Brain pericyte (primary cell): ENCODE measurements around the gene THEMIS.
"Not testable (repeated sequence)": the region's sequence is repeated elsewhere in the genome, so short reads cannot be mapped to it uniquely, and the experiment has no call there.

Experiments
- DNase-seq: peaks from one replicate; pipeline ENCODE4 v3.0.0-alpha.2; 2012; ENCODE audit warnings: low read depth, low spot score

The THEMIS gene

DNA sequence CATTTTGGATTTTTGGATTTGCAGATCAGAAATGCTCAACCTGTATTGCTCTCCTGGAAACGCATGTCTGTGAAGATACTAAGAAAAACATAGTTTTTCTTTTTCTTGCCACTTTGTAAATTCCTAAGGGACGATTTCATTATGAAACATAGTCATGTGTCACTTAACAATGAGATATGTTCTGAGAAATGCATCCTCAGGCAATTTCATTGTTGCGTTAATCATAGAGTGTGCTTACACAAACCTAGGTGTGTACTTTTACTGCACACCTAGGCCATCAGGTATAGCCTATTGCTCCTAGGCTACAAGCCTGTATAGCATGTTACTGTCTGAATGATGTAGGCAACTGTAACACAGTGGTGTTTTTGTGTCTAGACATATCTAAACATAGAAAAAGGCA lies 13.4 kb upstream of the THEMIS start:
- no peak for DNase-seq

DNA sequence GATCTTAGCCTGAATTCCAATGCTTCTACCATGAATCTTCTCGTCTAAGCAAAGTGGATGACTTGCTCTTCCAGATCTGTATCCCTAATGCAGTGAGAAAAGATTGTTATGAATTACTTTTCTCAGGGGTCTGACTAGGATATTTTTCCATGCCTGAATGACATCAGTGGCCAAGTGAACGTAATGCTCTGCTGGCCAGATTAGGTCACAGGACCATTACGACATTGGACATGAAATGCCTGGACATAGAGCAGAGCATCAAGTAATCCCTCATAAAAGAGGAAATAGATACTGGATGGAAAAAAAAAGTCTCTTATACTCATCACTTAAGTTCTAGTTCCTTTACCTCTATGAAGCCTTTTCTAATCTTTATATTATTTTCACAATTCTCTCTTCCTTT lies 12.1 kb upstream of the THEMIS start:
- DNase-seq: no peak

DNA sequence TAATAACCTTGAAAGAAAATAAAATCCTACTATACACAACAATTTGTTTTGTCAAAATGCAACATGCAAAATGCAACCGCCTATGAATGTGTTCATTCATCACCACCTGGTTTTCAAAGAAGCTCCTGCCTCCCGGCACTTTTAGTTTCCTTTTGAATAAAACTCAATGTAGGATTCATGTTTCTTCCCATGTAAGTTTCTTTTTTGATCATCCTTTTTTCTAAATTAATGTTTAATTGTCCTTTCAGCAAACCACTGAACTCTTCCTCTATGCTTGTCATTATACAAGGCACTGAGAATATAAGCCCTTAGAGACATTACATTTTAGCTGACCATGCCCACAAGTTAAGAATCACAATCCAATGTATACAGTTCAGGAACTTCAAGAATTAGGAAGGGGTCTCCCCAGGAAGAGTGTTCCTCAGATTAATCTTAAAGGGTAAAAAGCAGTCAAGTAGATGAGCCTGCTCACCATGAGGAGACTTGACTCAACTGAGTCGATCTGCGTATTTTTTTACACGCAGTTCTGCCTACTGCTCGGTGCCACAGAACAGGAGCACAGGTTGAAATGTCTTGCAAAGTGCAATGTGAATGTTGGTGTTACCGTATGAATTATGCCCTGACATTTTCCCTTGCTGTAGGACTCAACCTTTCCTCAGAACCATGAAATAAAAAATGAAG lies 7.2 kb upstream of the THEMIS start:
- no peak for DNase-seq

DNA sequence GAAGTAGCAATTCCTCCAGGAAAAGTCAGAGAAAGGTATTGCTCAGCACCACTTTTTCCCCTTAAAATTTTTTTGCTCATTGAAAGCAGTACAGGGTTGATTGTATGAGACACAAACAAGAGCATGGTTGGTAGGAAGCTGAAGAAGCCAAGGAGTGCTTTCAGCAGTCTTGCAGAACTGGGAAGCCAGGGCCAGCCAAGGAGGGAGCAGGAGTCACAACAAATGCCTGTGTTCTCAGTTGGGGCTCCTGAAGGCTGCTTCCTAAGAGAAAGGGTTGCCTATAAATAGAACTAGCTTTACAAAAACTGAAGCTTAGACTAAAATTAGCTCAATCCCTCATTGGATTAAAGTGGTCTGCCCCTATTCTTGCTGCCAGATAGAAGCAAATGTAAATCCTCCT lies 3.3 kb upstream of the THEMIS start:
- DNase-seq: no peak

DNA sequence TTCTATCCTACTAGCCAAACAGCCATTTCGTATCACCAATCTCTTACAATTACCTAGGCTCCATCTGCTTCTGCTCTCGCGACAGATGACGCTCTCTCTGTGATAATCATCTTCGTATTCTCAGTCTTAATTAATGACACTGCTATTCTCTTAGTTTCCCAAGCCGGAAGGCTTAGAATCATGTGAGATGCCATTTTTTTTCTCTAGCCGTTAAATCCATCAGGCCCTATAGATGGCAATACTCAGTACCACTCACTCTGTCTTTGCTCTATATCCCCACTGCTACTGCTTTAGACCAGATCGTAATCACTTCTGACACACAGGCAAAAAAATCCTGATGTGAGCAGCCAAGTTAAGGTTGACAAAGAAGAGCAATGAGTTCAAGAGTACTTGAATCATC lies 2.1 kb upstream of the THEMIS start:
- DNase-seq: no peak

DNA sequence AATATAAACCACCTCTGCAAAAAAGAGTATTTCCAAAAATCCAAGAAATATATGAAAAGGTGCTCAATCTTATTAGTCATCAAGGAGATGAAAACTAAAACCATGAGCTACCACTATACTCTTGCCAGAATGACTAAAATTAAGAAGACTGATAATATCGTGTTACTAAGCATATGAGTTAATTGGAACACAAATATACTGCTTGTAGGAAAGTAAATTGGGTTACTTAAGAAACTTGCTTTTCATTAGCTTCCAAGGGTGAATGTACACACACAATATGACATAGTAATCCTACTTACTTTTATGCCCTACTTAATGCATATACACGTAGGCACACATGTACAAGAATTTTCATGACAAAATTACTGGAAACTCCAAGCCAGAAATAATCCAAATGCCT lies 3.4 kb downstream of the THEMIS start:
- DNase-seq: no peak

DNA sequence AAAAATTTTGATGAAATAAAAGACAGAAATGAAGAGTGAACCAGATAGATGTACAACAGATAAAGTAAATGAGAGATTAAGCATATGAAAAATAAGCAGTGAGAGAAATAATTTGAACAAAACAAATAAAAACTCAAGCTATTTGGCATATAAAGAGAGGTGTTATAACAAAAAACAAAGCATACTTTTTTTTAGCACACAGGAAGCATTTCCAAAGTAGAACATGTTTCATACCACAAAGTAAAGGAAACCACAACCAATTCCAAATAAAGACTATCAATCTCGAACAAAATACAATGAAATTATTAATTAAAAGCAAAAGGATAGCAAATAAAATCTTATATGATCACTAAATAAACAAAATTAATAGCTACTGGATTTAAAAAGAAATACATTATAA lies 6.8 kb downstream of the THEMIS start:
- no peak for DNase-seq

DNA sequence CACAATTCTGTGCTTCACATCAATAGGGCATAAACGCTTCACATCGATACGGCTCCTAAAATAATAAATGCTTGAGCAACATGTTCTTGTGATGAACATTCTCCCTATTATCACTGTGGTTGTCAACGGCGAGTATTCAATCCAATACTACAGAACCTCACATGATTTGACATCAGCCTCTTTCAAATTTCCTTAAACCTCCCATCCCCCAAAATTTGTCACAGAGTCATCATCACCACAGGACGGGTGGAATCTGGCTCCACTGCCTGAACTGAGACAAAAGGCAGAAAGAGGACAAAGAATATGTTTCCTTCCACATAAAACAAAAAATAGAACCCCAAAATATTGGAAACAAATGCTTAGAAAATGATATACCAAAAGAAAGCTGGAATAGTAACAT lies 7.3 kb downstream of the THEMIS start:
- DNase-seq: no peak

DNA sequence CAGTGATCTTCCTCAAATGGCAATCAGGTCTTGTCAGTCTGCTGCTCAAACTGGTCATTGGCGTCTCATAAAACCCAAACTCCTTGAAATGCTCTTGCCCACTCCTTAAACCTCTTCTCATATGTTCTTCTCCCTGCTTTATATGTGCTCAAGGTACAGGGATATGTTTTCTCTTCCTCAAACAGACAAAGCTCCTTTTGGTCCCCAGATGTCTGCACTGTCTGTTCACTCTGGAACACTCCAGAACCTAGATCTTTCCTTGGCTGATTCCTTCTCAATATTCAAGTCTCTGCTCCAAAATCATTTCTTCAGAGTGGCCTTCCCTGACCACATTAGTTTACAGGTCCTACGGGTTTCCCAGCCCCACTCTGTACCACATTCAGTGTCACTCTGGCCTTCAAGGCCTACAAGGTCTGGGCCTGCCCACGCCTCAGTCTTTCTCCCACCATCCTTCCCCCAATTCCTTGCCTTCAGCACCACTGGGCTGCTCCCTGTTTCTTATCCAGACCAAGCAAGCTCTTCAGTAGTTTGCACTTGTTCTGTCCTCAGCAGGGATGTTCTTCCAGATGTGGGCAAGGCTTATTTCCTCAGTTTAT lies 9.0 kb downstream of the THEMIS start:
- DNase-seq: no peak

DNA sequence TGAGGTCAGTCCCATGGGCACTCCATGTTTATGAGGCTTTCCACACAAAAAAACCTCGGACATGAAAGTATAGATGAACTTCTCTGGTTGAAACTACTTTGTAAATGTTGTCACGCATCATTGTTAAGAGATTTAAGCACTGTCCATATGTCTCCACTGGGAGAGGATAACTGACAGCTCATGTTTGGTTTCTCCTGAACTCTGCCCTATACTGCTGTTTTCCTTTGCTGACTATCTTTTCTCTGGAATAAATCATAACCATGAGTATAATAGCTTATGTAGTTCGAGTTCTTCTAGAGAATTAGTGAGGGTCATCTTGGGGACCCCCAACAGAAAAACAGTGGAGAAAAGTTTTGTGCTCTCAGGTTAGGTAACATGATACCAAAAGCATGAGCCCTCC lies 14.3 kb downstream of the THEMIS start:
- DNase-seq: peak; percentile 57

DNA sequence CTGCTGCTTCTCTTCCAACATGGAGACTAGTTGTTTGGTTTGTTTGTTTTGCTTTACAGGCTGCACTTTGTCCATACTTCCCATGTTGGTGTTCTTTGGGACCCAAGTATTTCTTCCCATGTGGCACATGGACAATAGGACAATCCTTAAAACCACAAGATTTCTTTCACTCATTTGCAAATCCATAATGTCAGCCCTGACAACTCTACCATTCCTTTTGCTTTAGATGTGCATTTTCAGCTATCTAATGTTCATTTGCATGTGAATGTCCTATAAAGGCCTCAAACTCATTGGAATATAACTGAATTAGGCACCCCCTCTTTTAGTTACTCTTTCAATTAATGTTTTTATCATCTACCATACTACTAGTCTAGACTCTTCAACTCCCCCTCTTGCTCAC lies 16.7 kb downstream of the THEMIS start:
- no peak for DNase-seq

DNA sequence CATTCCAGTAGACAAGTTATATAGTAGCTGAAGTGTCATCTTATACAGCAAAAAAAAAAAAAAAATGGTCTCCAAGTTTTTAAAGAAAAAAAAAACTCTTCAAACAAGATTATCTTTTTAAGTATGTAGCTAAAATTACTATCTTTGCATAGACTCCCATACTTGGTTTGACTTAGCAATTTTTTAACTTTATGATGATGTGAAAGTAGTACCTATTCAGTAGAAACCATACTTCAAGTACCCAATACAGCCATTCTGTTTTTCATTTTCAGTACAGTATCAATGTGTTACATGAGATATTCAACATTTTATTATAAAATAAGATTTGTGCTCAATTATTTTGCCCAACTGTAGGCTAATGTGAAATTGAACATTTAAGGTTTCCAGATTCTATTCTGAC lies 18.9 kb downstream of the THEMIS start:
- not testable (repeated sequence) for DNase-seq

DNA sequence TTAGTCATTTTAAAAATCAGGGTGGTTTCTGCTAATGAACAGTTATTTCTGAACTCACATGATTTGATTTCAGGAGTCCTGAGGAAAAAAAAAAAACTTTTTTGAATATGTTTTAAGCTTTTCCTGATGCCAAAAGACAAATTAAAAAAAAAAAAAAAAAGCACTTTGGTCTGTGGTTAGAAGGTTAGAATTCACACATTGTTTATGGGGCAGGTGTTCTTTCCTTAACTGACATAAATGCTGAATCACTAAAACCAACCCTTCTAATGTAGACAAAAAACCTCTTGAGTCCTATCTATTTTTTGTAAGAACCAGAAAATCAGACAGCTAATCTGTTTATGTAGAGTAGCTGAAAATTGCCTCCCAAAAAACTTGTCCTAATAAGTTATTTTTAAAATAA lies 20.4 kb downstream of the THEMIS start:
- DNase-seq: no peak

DNA sequence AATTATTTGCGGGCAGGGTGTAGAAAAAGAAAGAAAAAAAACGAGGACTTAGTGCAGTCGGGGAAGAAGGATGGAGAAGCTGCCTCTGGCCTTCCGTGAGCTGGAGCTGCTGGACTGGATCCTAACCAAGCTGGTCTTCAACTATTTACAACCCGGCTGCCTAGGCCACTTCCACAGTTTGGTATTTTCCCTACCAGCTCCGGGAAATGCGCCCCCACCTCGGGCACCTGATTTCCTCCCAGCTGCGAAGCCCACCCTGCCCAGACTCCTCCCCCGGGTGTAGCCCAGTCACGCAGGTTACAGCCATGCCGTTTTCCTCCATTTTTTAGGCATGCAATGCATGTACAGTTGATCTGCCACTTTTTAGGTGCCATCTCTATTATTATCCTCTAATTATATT lies 21.2 kb downstream of the THEMIS start:
- DNase-seq: no peak

DNA sequence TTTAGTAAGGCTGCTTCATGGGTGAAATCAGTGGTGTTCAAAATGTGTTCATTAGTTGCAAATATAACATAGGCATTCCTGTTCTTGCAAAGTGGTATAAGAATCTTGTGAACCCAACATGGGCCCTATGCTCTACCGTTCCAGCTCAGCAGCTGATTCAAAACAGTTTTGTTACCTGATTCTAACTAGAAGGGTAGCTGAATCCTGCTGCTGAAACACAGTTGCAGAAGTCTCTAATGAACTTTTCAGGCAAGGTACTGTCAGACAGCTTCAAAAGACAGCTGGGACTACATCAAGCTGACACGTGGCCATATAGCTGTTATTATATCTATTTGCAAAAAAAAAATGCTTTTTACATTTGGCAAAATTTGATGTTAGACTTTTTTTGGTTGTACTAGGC lies 22.7 kb downstream of the THEMIS start:
- DNase-seq: no peak

DNA sequence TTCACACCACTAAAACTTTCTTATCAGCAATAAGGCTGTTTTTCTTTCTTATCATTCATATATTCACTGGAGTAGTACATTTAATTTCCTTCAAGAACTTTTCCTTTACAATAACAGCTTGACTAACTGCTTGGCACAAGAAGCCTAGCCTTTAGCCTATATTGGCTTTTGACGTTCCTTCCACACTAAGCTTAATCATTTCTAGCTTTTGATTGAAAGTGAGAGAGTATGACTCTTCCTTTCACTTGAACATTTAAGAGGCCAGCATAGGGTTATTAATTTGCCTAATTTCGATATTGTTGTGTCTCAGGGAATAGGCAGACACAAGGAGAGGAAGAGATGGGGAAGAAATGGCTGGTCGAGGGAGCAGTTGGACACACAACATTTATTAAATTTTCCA lies 23.6 kb downstream of the THEMIS start:
- no peak for DNase-seq

DNA sequence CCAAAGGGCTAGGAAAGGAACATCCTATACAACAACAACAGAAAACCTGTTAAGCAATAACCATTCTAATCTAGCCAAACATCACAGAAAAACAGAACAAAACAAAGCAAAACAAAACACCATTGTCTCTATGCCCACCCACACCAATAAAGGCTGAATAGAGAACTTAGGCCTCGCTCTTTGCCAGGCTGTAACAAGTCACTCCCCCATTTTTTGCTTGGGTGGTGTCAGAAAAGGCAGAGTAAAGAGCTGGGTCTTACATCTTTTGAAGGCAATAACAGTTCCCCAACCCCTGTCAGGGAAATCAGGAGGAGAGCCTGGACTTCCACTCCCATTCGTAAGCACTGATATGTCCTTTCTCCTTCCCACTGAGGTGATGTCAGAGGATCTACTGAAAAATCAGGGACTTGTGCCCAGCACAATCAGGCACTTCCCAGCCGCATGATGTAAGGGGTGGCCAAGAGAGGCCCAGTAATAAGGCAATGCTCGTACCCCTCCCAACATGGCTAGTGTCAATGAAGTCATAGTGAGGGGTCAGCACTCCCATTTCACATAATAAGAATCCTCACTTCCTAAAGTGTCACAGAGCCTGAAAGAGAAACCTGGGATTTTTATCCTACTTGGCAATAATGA lies 31.0 kb downstream of the THEMIS start:
- no peak for DNase-seq

DNA sequence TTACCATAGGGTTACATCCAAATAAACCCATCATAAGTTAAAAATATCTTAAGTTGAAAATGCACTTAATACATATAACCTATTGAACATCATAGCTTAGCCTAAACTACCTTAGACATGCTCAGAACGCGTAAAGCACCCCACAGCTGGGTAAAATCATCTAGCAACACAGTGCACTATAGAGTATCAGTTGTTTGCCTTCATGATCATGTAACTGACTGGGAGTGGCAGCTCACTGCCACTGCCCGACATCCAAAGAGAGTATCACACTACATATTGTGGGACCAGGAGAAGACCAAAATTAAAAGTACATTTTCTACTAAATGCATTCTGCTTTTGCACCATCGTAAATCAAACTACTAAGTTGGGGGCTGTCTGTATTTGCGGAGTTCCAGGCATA lies 31.7 kb downstream of the THEMIS start:
- no peak for DNase-seq

DNA sequence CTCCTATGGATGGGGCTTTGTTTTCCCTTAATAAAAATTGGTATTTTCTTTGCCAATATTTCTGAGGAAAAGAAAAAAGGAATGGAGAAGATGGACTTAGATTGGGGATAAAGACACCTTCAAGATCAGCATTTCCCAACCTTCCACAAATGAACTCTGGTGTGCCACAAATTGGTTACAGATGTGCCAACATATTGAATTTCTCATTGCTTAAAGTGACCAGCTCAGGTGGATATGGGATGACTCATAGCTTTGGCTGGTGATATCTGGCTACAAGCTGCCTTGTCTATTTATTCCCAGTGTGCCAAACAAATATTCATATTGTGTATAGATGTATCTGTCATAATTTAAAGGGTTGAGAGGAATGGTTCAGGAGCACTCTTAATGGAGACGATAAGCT lies 32.5 kb downstream of the THEMIS start:
- no peak for DNase-seq

DNA sequence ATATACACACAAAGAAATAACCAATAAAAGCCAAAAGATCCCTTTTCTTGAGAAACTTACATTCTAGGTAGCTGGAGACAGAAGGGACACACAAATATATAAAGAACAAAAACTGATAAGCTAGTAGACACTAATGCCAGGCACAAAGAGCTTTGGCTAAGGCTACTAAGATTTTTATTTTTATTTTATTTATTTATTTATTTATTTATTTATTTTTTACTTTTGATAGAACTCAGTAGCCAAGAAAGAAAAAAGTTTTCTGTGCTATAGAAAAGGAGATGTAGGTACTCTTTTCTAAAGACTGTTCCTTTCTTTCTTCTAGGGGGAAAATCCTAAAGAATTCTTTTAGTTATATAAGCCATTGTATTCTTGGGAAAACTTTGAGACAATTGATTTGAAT lies 34.1 kb downstream of the THEMIS start:
- DNase-seq: no peak

DNA sequence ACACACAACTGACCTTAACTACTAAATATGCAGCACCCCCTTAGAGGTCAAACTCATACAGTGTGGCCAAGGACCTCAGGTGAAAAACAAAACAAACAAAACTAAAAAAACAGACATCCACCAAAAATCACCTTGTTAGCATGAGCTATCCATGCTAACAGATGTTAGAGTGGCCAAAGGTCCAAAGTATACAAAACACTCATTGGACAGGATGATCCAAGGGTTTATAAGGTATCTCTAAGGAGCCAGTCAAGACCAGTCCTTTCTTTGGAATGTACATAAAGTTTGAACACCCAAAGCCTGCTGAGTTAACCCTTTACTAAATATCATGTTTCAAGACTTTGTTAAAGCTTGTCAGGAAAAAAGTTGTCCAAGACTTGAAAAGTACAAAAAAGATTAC lies 35.8 kb downstream of the THEMIS start:
- DNase-seq: no peak

DNA sequence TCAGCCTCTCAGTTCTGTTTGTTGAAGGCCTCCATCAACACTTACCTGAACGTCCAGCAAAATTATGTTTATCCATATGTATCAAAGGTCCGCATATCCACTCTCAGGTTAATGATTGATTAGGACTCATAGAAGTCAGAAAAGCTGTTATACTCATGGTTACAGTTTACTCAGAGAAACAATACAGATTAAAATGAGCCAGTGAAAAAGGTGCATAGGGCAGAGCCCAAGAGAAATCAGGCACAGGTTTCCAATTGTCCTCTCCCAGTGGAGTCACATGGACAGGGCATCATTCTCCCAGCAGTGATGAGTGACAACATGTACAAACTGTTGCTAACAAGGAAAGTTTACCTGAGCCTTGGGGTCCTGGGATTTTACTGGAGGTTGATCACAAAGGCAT lies 36.2 kb downstream of the THEMIS start:
- no peak for DNase-seq

DNA sequence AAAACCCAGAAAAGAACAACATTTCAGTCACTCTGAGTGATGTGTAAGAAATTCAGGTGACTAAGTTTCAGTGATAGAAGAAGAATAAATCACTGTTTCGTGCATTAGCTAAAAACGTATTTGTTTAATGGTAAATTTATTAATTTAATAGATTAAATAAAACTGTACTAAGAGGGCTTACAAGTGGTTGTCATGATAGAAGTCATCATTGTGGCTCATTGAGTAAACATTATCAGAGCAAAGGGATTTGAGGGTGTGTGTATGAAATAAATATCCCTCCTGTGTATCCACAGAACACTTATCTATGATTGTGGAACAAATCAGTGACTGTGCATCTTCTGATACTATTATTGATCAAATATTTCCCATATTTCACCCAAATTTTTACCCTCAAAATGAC lies 40.1 kb downstream of the THEMIS start:
- DNase-seq: no peak

DNA sequence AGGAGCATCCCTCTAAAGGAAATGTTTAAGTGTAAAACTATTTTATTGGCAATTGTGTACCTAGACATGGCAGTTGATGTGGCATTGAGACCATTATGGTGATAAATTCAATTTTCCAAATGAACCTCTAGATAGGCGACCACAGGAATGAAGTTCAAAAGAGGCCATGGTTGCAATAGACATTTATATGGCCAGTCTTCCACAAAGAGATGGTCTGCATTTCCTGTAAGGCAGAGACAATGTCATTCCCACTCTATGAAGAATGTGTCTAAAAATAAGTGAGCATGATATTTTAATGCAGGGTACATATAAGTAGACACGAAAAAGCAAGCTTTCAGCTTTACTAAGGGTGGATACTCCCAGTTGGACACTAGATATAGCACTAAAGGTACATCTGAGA lies 40.9 kb downstream of the THEMIS start:
- DNase-seq: no peak
